K562 (cell line): ENCODE results near the gene TTC28. TPM values are rescaled to one million over a fixed set of nuclear protein-coding genes. Genes with fewer than 3 reads are reported as not detected.

ENCODE experiments used
- CBX5 ChIP-seq: IDR thresholded peaks from 2 replicates; pipeline ENCODE4 v1.6.1; 2014; ENCODE audit warnings: low read depth, borderline replicate concordance
- CEBPB ChIP-seq: fragments of 450-650 bp; IDR thresholded peaks from 2 replicates; pipeline ENCODE4 v1.6.1; 2016; ENCODE audit warnings: missing genetic modification characterization, missing compliant biosample characterization
- CTBP1 ChIP-seq: fragments of 450-650 bp; IDR thresholded peaks from 2 replicates; pipeline ENCODE4 v1.6.1; 2016; ENCODE audit warnings: borderline replicate concordance
- DPF2 ChIP-seq: fragments of 450-650 bp; IDR thresholded peaks from 2 replicates; pipeline ENCODE4 v1.6.1; 2016
- ERF ChIP-seq: fragments of 450-650 bp; formaldehyde crosslinking; IDR thresholded peaks from 2 replicates; pipeline ENCODE4 v1.4.0; 2020; ENCODE audit warnings: mild to moderate bottlenecking, mixed read lengths
- LCOR ChIP-seq: sonication (generic); formaldehyde crosslinking; IDR thresholded peaks from 2 replicates; pipeline ENCODE4 v1.8.0; 2022; ENCODE audit warnings: mild to moderate bottlenecking, missing genetic modification reagents
- NBN ChIP-seq: fragments of 450-650 bp; IDR thresholded peaks from 2 replicates; pipeline ENCODE4 v1.6.1; 2016; ENCODE audit warnings: low read depth, mild to moderate bottlenecking
- NR1H2 ChIP-seq: sonication (generic); formaldehyde crosslinking; IDR thresholded peaks from 2 replicates; pipeline ENCODE4 v1.4.0; 2020; ENCODE audit warnings: mild to moderate bottlenecking, missing genetic modification reagents
- RFX1 ChIP-seq: fragments of 450-650 bp; IDR thresholded peaks from 2 replicates; pipeline ENCODE4 v1.6.1; 2016; ENCODE audit warnings: mild to moderate bottlenecking, moderate library complexity
- SOX6 ChIP-seq: fragments of 450-650 bp; IDR thresholded peaks from 2 replicates; pipeline ENCODE4 v1.6.1; 2014; ENCODE audit warnings: mild to moderate bottlenecking
- SPI1 ChIP-seq: IDR thresholded peaks from 2 replicates; pipeline ENCODE4 v1.6.1; 2011; ENCODE audit warnings: low read depth, low read length, control low read depth, borderline replicate concordance
- TAF9B ChIP-seq: fragments of 450-650 bp; IDR thresholded peaks from 2 replicates; pipeline ENCODE4 v1.6.1; 2018; ENCODE audit warnings: mild to moderate bottlenecking; ENCODE audit not compliant: partially characterized antibody
- TCF7 ChIP-seq: sonication (generic); IDR thresholded peaks from 2 replicates; pipeline ENCODE4 v1.6.1; 2016; ENCODE audit warnings: antibody characterized with exemption, borderline replicate concordance
- ZFP36 ChIP-seq: fragments of 150-350 bp; IDR thresholded peaks from 2 replicates; pipeline ENCODE4 v1.6.1; 2018; ENCODE audit warnings: low read length, low read depth; ENCODE audit not compliant: partially characterized antibody
- ZNF133 ChIP-seq: fragments of 250-450 bp; sonication (Bioruptor Pico); IDR thresholded peaks from 2 replicates; pipeline ENCODE4 v1.4.0; 2020; ENCODE audit warnings: mild to moderate bottlenecking
- ZNF561 ChIP-seq: fragments of 450-650 bp; formaldehyde crosslinking; conservative IDR thresholded peaks from 2 replicates; pipeline ENCODE4 v1.4.0; 2020; ENCODE audit warnings: mild to moderate bottlenecking, moderate library complexity
- polyA plus RNA-seq, 8 experiments: library from polyadenylated mRNA; depleted of rRNA in 4 of 8; stranded (reverse) in 5 of 8; unstranded in 3 of 8; fragments of >200 nt; fragmentation: Nextera tagmentation in 2 of 8; fragmentation: Illumina TruSeq in 1 of 8; extraction: Ambion mirVana in 2 of 8; extraction: Trizol in 1 of 8; gene quantifications; 2 replicates each; pipeline versions ENCODE4 v1.2.1 to v1.2.3, GENCODE V29; 2011 to 2014; ENCODE audit warnings: inconsistent platforms in 1 of 8, missing spikeins in 1 of 8
- total RNA-seq, 7 experiments: library from RNA; depleted of rRNA in 6 of 7; stranded (reverse); fragments of >200 nt in 6 of 7; fragmentation: Illumina TruSeq in 2 of 7; extraction: Trizol in 2 of 7; gene quantifications; 2 replicates each; pipeline versions ENCODE4 v1.2.1 to v1.2.3, GENCODE V29; 2011 to 2021; ENCODE audit warnings: low replicate concordance in 1 of 7
- TF ChIP-seq, protein P1 (sequence below): fragments of 450-650 bp; IDR thresholded peaks from 2 replicates; pipeline ENCODE4 v1.6.1; 2018; ENCODE audit not compliant: partially characterized antibody
- TF ChIP-seq, protein P2 (sequence below): fragments of 250-450 bp; sonication (Bioruptor Pico); IDR thresholded peaks from 2 replicates; pipeline ENCODE4 v1.4.0; 2020; ENCODE audit warnings: borderline replicate concordance
- TF ChIP-seq, protein P3 (sequence below), 2 experiments: fragments of 450-650 bp; IDR thresholded peaks; 2 replicates each; pipeline ENCODE4 v1.6.1; 2018; ENCODE audit warnings: mild to moderate bottlenecking in 2 of 2, low read depth in 1 of 2; ENCODE audit not compliant: partially characterized antibody in 2 of 2
- TF ChIP-seq, protein P4 (sequence below), 2 experiments: fragments of 250-450 bp in 1 of 2; fragments of 450-650 bp in 1 of 2; sonication (Bioruptor Pico) in 1 of 2; IDR thresholded peaks; 2 replicates each; pipeline versions ENCODE4 v1.6.1 to v1.8.0; 2016 to 2021; ENCODE audit warnings: mild to moderate bottlenecking in 2 of 2, moderate library complexity in 2 of 2, missing compliant biosample characterization in 1 of 2, missing genetic modification characterization in 1 of 2

The TTC28 gene
- total and polyA plus RNA-seq, 9 of the 15 experiments (the other 6 are each of a cell fraction or from before 2014, with no cell fraction given): 0.22 to 10.7 (median 3.1) TPM

DNA sequence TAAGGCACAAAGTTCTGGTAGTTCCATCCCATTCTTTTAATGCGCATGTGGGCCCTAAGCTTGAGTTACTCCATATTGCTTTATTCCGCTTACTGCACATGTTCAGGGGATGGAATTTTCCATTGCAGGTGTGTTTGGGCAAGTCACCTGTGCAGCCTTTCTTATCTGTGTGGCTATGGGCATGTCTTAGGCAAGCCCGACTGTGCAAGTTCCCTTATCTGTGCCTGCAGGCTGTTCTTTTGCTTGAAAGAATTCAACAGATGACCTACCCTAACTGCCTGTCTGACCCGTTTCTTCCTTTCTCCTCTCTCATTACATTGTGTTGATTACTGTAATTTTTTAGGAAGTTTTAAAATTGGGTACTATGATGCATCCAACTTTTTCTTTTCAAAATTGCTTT lies 363.6 kb downstream of the TTC28 start (continued):
- TF ChIP-seq, protein P1, sequence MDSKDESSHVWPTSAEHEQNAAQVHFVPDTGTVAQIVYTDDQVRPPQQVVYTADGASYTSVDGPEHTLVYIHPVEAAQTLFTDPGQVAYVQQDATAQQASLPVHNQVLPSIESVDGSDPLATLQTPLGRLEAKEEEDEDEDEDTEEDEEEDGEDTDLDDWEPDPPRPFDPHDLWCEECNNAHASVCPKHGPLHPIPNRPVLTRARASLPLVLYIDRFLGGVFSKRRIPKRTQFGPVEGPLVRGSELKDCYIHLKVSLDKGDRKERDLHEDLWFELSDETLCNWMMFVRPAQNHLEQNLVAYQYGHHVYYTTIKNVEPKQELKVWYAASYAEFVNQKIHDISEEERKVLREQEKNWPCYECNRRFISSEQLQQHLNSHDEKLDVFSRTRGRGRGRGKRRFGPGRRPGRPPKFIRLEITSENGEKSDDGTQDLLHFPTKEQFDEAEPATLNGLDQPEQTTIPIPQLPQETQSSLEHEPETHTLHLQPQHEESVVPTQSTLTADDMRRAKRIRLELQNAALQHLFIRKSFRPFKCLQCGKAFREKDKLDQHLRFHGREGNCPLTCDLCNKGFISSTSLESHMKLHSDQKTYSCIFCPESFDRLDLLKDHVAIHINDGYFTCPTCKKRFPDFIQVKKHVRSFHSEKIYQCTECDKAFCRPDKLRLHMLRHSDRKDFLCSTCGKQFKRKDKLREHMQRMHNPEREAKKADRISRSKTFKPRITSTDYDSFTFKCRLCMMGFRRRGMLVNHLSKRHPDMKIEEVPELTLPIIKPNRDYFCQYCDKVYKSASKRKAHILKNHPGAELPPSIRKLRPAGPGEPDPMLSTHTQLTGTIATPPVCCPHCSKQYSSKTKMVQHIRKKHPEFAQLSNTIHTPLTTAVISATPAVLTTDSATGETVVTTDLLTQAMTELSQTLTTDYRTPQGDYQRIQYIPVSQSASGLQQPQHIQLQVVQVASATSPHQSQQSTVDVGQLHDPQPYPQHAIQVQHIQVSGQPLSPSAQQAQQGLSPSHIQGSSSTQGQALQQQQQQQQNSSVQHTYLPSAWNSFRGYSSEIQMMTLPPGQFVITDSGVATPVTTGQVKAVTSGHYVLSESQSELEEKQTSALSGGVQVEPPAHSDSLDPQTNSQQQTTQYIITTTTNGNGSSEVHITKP: peak; percentile 27
- no peak for TF ChIP-seq NR1H2 (CRISPR knock-in tag)
- peak; percentile 22 for TF ChIP-seq TAF9B
- peak; percentile 78; the same call in 1 of the 2 replicates for TF ChIP-seq DPF2
- TF ChIP-seq LCOR (CRISPR knock-in tag): no peak
- peak; percentile 71 for TF ChIP-seq SOX6
- TF ChIP-seq CBX5: peak; percentile 77; the same call in 1 of the 2 replicates
- TF ChIP-seq NBN: peak; percentile 43; the same call in 1 of the 2 replicates
- no peak for TF ChIP-seq TCF7
- no peak for TF ChIP-seq ERF
- no peak for TF ChIP-seq SPI1
- peak; percentile 81 for TF ChIP-seq CTBP1
- TF ChIP-seq, protein P2, sequence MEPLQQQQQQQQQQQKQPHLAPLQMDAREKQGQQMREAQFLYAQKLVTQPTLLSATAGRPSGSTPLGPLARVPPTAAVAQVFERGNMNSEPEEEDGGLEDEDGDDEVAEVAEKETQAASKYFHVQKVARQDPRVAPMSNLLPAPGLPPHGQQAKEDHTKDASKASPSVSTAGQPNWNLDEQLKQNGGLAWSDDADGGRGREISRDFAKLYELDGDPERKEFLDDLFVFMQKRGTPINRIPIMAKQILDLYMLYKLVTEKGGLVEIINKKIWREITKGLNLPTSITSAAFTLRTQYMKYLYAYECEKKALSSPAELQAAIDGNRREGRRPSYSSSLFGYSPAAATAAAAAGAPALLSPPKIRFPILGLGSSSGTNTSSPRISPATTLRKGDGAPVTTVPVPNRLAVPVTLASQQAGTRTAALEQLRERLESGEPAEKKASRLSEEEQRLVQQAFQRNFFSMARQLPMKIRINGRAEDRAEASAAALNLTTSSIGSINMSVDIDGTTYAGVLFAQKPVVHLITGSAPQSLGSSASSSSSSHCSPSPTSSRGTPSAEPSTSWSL (CRISPR knock-in tag): no peak
- TF ChIP-seq RFX1: no peak
- TF ChIP-seq ZNF561 (CRISPR knock-in tag): no peak
- TF ChIP-seq, protein P3, sequence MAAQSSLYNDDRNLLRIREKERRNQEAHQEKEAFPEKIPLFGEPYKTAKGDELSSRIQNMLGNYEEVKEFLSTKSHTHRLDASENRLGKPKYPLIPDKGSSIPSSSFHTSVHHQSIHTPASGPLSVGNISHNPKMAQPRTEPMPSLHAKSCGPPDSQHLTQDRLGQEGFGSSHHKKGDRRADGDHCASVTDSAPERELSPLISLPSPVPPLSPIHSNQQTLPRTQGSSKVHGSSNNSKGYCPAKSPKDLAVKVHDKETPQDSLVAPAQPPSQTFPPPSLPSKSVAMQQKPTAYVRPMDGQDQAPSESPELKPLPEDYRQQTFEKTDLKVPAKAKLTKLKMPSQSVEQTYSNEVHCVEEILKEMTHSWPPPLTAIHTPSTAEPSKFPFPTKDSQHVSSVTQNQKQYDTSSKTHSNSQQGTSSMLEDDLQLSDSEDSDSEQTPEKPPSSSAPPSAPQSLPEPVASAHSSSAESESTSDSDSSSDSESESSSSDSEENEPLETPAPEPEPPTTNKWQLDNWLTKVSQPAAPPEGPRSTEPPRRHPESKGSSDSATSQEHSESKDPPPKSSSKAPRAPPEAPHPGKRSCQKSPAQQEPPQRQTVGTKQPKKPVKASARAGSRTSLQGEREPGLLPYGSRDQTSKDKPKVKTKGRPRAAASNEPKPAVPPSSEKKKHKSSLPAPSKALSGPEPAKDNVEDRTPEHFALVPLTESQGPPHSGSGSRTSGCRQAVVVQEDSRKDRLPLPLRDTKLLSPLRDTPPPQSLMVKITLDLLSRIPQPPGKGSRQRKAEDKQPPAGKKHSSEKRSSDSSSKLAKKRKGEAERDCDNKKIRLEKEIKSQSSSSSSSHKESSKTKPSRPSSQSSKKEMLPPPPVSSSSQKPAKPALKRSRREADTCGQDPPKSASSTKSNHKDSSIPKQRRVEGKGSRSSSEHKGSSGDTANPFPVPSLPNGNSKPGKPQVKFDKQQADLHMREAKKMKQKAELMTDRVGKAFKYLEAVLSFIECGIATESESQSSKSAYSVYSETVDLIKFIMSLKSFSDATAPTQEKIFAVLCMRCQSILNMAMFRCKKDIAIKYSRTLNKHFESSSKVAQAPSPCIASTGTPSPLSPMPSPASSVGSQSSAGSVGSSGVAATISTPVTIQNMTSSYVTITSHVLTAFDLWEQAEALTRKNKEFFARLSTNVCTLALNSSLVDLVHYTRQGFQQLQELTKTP (IDR thresholded peaks at IDR 0.05; ENCODE audit: low read depth in 1 of 2, partially characterized antibody in 2 of 2): peak in 1 of 2 experiments; percentile 38
- TF ChIP-seq ZNF133 (CRISPR knock-in tag): no peak
- TF ChIP-seq, protein P4, sequence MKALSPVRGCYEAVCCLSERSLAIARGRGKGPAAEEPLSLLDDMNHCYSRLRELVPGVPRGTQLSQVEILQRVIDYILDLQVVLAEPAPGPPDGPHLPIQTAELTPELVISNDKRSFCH (CRISPR knock-in tag; IDR thresholded peaks at IDR 0.05): no peak
- TF ChIP-seq, protein P4 (tag; IDR thresholded peaks at IDR 0.05): 0 out of 2 replicates have a peak, but pooled peaks have one; percentile 43
- TF ChIP-seq CEBPB (tag): peak; percentile 83
- TF ChIP-seq ZFP36: peak; percentile 94
